GM12878 (cell line): ENCODE data around the gene DIPK2A.

Experiments
- ASH2L ChIP-seq: fragments of 300-600, 200-600 bp; sonication (generic); IDR thresholded peaks from 2 replicates; pipeline ENCODE4 v1.6.1; 2017; ENCODE audit warnings: low read depth, mild to moderate bottlenecking, borderline replicate concordance
- ATF2 ChIP-seq: IDR thresholded peaks from 2 replicates; pipeline ENCODE4 v1.6.1; 2012; ENCODE audit warnings: low read length, inconsistent platforms
- BCL11A ChIP-seq: IDR thresholded peaks from 2 replicates; pipeline ENCODE4 v1.6.1; 2011; ENCODE audit warnings: low read depth, low read length
- CHD1 ChIP-seq: IDR thresholded peaks from 2 replicates; pipeline ENCODE4 v1.6.1; 2012; ENCODE audit warnings: low read depth, low read length, improper control_type of control experiment
- NR2F1 ChIP-seq: fragments of 450-650 bp; conservative IDR thresholded peaks from 2 replicates; pipeline ENCODE4 v1.6.1; 2017; ENCODE audit warnings: mild to moderate bottlenecking
- POLR2A ChIP-seq: IDR thresholded peaks from 2 replicates; pipeline ENCODE4 v1.6.1; 2011; ENCODE audit warnings: low read depth, mild to moderate bottlenecking, low read length
- RAD21 ChIP-seq: IDR thresholded peaks from 2 replicates; pipeline ENCODE4 v1.6.1; 2011; ENCODE audit warnings: mild to moderate bottlenecking, low read depth, low read length, moderate library complexity; ENCODE audit not compliant: insufficient read depth
- RB1 ChIP-seq: fragments of 450-650 bp; formaldehyde crosslinking; IDR thresholded peaks from 2 replicates; pipeline ENCODE4 v1.6.1; 2017; ENCODE audit warnings: mild to moderate bottlenecking, borderline replicate concordance
- YY1 ChIP-seq: IDR thresholded peaks from 2 replicates; pipeline ENCODE4 v1.6.1; 2011; ENCODE audit warnings: low read depth, mild to moderate bottlenecking, low read length
- ZNF274 ChIP-seq: IDR thresholded peaks from one replicate; pipeline ENCODE4 v1.8.0; 2011; ENCODE audit not compliant: insufficient read length, insufficient read depth
- TF ChIP-seq, protein P1 (sequence below), 3 experiments: IDR thresholded peaks in 2 of 3; conservative IDR thresholded peaks in 1 of 3; 2 replicates each; pipeline ENCODE4 v1.5.1; 2011; ENCODE audit warnings: low read depth in 3 of 3, low read length in 3 of 3, mild to moderate bottlenecking in 3 of 3, control low read depth in 2 of 3, moderate library complexity in 2 of 3, inconsistent platforms in 1 of 3, mixed read lengths in 1 of 3; ENCODE audit not compliant: control insufficient read depth in 2 of 3, insufficient read depth in 1 of 3; ENCODE audit errors: extremely low read depth in 1 of 3

GRCh38 chr3:143924522-143925285 lies 46.9 kb upstream of the DIPK2A start:
- TF ChIP-seq, protein P1, sequence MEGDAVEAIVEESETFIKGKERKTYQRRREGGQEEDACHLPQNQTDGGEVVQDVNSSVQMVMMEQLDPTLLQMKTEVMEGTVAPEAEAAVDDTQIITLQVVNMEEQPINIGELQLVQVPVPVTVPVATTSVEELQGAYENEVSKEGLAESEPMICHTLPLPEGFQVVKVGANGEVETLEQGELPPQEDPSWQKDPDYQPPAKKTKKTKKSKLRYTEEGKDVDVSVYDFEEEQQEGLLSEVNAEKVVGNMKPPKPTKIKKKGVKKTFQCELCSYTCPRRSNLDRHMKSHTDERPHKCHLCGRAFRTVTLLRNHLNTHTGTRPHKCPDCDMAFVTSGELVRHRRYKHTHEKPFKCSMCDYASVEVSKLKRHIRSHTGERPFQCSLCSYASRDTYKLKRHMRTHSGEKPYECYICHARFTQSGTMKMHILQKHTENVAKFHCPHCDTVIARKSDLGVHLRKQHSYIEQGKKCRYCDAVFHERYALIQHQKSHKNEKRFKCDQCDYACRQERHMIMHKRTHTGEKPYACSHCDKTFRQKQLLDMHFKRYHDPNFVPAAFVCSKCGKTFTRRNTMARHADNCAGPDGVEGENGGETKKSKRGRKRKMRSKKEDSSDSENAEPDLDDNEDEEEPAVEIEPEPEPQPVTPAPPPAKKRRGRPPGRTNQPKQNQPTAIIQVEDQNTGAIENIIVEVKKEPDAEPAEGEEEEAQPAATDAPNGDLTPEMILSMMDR (IDR thresholded peaks at IDR 0.05 in 2 of 3, conservative IDR thresholded peaks at IDR 0.05 in 1 of 3; ENCODE audit: control insufficient read depth in 2 of 3, extremely low read depth in 1 of 3, insufficient read depth in 1 of 3, low read depth in 3 of 3, low read length in 3 of 3): no peak
- TF ChIP-seq POLR2A (no peak), ATF2 (no peak), ZNF274 (no peak), ASH2L (no peak), RAD21 (no peak), BCL11A (no peak), YY1 (no peak), CHD1 (no peak), NR2F1 (no peak), RB1 (no peak)
